Caco-2 (cell line): Measurements from ENCODE around the gene MRPS6. TPM values are rescaled to one million over a fixed set of nuclear protein-coding genes. Genes with fewer than 3 reads are reported as not detected.
A peak's percentile ranks its signal among the peaks of the same experiment; 100 is the strongest.

ENCODE experiments used
- BruUV-seq: library from RNA; stranded (reverse); fragments of 400-500 nt; replicated peaks from 2 replicates; lab custom pipeline; 2021; lab: Mats Ljungman, UMichigan
- CTCF ChIA-PET: fragments of 300-600 bp; sonication (Branson Sonifier 250); formaldehyde crosslinking; loops from one replicate; lab custom pipeline; 2022; ENCODE audit warnings: antibody characterized with exemption; lab: Charles Lee
- POLR2A ChIA-PET: fragments of 300-600 bp; sonication (Branson Sonifier 250); formaldehyde crosslinking; loops from one replicate; lab custom pipeline; 2022; ENCODE audit warnings: antibody characterized with exemption; lab: Charles Lee
- DNase-seq, 2 experiments: peaks; one replicate each; pipeline versions ENCODE4 v3.0.0 to v3.0.0-alpha.2; 2020 to 2022
- H3K27me3 ChIP-seq: replicated peaks from 2 replicates; pipeline ENCODE4 v1.6.0; 2011; ENCODE audit warnings: low read length; ENCODE audit not compliant: control insufficient read depth, insufficient read depth
- H3K36me3 ChIP-seq: 2 replicates; pipeline ENCODE4 v1.5.1; 2011; ENCODE audit warnings: low read length; ENCODE audit not compliant: control insufficient read depth, insufficient read depth
- H3K4me1 ChIP-seq: fragments of 250-450 bp; sonication (Bioruptor Pico); 2 replicates; pipeline ENCODE4 v1.5.1; 2020; ENCODE audit warnings: mild to moderate bottlenecking
- H3K4me3 ChIP-seq: 2 replicates; pipeline ENCODE4 v1.5.1; 2011; ENCODE audit warnings: low read depth, mild to moderate bottlenecking, control low read depth, low read length
- H3K9me3 ChIP-seq: fragments of 250-450 bp; sonication (Bioruptor Pico); 2 replicates; pipeline ENCODE4 v1.5.1; 2020; ENCODE audit warnings: mild to moderate bottlenecking, moderate library complexity
- H3K27ac Mint-ChIP-seq: one replicate; pipeline ENCODE4 v1.8.0; 2022; ENCODE audit warnings: mixed read lengths; ENCODE audit not compliant: unreplicated experiment
- H3K27me3 Mint-ChIP-seq: one replicate; pipeline ENCODE4 v1.8.0; 2022; ENCODE audit warnings: mixed read lengths; ENCODE audit not compliant: insufficient read depth, unreplicated experiment
- H3K36me3 Mint-ChIP-seq: one replicate; pipeline ENCODE4 v1.8.0; 2022; ENCODE audit warnings: mild to moderate bottlenecking, mixed read lengths; ENCODE audit not compliant: insufficient read depth, unreplicated experiment
- H3K4me1 Mint-ChIP-seq: one replicate; pipeline ENCODE4 v1.8.0; 2022; ENCODE audit warnings: low read depth, mixed read lengths; ENCODE audit not compliant: unreplicated experiment
- H3K4me3 Mint-ChIP-seq: one replicate; pipeline ENCODE4 v1.8.0; 2022; ENCODE audit warnings: mild to moderate bottlenecking, moderate library complexity, mixed read lengths; ENCODE audit not compliant: unreplicated experiment
- H3K9me3 Mint-ChIP-seq: one replicate; pipeline ENCODE4 v1.8.0; 2022; ENCODE audit warnings: mixed read lengths; ENCODE audit not compliant: unreplicated experiment
- intact Hi-C: fragments of 100-400 bp; cut with micrococcal nuclease; formaldehyde crosslinking; loops from one replicate; pipeline ENCODE4 v1.10.0; 2022; ENCODE audit not compliant: unreplicated experiment
- total RNA-seq: library from RNA; stranded (reverse); gene quantifications from 2 replicates; pipeline ENCODE4 v1.2.3, GENCODE V29; 2022
- TF ChIP-seq, protein P1 (sequence below), 2 experiments: fragments of 200-600 bp in 1 of 2; IDR thresholded peaks; 1 replicate in 1 of 2; 2 replicates in 1 of 2; pipeline versions ENCODE4 v1.5.1 to v1.8.0; 2011 to 2022; ENCODE audit warnings: antibody characterized with exemption in 1 of 2, control low read depth in 1 of 2, inconsistent platforms in 1 of 2, low read depth in 1 of 2, low read length in 1 of 2, mild to moderate bottlenecking in 1 of 2, moderate library complexity in 1 of 2; ENCODE audit not compliant: insufficient read depth in 1 of 2, severe bottlenecking in 1 of 2, unreplicated experiment in 1 of 2

MRPS6 gene
- total RNA-seq, 1 experiment from 2014 or later, result 104 TPM

DNA sequence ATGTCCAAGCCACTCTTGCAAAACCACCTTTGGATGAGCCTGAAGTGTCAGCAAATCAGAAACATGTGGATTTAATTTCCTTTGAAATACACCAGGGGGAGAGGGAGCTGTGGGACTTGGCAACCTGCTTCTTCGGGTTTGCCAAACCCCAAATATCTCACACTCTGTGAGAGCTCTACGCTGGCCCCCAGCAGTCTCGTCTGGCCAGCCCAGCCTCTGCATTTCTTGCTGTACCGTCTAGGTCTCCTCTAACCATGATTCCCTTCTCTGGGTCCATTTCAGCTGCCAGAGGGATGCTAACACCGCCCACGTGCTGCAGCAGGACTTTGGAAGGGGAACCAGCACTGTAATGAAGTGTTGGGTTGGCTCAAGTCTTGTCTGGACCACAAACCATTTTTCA, 114.6 kb downstream of the MRPS6 start:
- BruUV-seq, result no TSS peak
- Histone ChIP-seq H3K9me3 (no peaks in the 10 kb centered on the region), H3K36me3 (no peaks in the 10 kb centered on the region; the same call in 1 of the 2 replicates), H3K27me3 (no peaks in the 10 kb centered on the region), H3K4me3 (no peak overlapping the region), H3K4me1 (no peaks in the 10 kb centered on the region)
- Mint-ChIP-seq H3K36me3 (peaks cover 9% of the 10 kb centered on the region), H3K27me3 (no peaks in the 10 kb centered on the region), H3K27ac (no peak overlapping the region), H3K4me1 (no peaks in the 10 kb centered on the region), H3K9me3 (no peaks in the 10 kb centered on the region), H3K4me3 (no peak overlapping the region)
- ChIA-PET CTCF (no interaction called here), POLR2A (no interaction called here)
- no peak for DNase-seq
- intact Hi-C loops, result no loop called here
- TF ChIP-seq, protein P1, sequence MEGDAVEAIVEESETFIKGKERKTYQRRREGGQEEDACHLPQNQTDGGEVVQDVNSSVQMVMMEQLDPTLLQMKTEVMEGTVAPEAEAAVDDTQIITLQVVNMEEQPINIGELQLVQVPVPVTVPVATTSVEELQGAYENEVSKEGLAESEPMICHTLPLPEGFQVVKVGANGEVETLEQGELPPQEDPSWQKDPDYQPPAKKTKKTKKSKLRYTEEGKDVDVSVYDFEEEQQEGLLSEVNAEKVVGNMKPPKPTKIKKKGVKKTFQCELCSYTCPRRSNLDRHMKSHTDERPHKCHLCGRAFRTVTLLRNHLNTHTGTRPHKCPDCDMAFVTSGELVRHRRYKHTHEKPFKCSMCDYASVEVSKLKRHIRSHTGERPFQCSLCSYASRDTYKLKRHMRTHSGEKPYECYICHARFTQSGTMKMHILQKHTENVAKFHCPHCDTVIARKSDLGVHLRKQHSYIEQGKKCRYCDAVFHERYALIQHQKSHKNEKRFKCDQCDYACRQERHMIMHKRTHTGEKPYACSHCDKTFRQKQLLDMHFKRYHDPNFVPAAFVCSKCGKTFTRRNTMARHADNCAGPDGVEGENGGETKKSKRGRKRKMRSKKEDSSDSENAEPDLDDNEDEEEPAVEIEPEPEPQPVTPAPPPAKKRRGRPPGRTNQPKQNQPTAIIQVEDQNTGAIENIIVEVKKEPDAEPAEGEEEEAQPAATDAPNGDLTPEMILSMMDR (IDR thresholded peaks at IDR 0.05; ENCODE audit: insufficient read depth in 1 of 2, low read depth in 1 of 2, low read length in 1 of 2, severe bottlenecking in 1 of 2, unreplicated experiment in 1 of 2), result no peak

DNA sequence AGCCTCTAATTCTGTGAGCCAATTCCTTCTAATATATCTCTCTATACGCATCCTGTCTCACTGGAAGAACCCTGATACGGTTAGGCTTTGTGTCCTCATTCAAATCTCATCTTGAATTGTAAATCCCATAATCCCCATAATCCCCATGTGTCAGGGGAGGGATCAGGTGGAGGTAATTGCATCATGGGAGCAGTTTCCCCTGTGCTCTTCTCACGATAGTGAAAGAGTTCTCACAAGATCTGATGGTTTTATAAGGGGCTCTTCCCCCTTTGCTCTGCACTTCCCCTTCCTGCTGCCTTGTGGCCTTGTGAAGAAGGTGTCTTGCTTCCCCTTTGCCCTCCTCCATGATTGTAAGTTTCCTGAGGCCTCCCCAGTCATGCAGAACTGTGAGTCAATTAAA, 116.1 kb downstream of the MRPS6 start:
- Mint-ChIP-seq H3K27me3 (no peaks in the 10 kb centered on the region), H3K9me3 (no peaks in the 10 kb centered on the region), H3K36me3 (peaks cover 9% of the 10 kb centered on the region), H3K27ac (no peak overlapping the region), H3K4me3 (no peak overlapping the region), H3K4me1 (no peaks in the 10 kb centered on the region)
- TF ChIP-seq, protein P1 (IDR thresholded peaks at IDR 0.05; ENCODE audit: insufficient read depth in 1 of 2, low read depth in 1 of 2, low read length in 1 of 2, severe bottlenecking in 1 of 2, unreplicated experiment in 1 of 2), result no peak
- Histone ChIP-seq H3K36me3 (no peaks in the 10 kb centered on the region; the same call in 1 of the 2 replicates), H3K4me3 (no peak overlapping the region), H3K27me3 (no peaks in the 10 kb centered on the region), H3K4me1 (no peaks in the 10 kb centered on the region), H3K9me3 (no peaks in the 10 kb centered on the region)
- no TSS peak for BruUV-seq
- intact Hi-C loops, result no loop called here
- DNase-seq, result no peak
- CTCF ChIA-PET, result no interaction called here
- POLR2A ChIA-PET, result no interaction called here

DNA sequence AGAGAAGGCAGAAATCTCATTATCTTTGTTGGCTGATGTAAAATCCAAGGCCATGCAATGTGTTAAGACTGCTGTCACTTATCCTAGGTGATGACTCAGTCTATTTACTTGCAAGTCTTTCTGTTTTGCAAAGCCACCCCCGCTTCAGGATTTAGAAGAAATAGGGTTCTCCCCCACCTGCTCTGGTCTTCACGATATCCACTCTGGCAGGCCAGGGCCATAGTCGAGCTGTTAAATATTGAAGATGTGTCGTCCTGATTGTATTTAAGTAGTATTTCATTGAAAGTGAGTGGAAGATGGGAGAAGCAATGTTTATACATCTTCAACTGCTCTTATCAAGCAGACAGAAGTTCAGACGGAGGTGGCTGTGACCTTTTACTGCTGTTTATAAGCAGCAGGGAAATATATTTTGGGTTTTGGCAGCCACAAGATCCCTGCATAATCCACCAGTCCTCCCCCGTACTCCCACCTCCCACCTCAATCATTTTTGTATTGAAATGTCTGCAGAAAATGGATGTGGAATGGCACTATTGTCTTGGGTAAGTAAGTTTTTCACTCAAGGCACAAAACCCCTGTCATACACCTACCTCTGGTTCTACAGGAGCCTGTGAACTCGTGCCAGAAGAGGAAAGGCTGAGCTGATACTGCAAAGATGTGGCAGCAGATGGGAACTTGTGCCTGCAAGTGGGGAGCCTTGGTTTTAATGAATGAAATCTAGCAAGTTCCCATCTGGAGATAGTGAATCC, 117.4 kb downstream of the MRPS6 start:
- no peaks in the 10 kb centered on the region for H3K9me3 ChIP-seq
- no peak for DNase-seq
- H3K4me1 ChIP-seq, result peaks cover 4% of the 10 kb centered on the region; the same call in 1 of the 2 replicates
- TF ChIP-seq, protein P1 (IDR thresholded peaks at IDR 0.05; ENCODE audit: insufficient read depth in 1 of 2, low read depth in 1 of 2, low read length in 1 of 2, severe bottlenecking in 1 of 2, unreplicated experiment in 1 of 2), result no peak
- H3K4me3 ChIP-seq, result no peak overlapping the region
- H3K36me3 Mint-ChIP-seq, result peaks cover 9% of the 10 kb centered on the region
- intact Hi-C loops, result no loop called here
- no peaks in the 10 kb centered on the region for H3K9me3 Mint-ChIP-seq
- H3K27me3 Mint-ChIP-seq, result no peaks in the 10 kb centered on the region
- ChIA-PET CTCF (no interaction called here), POLR2A (no interaction called here)
- no peaks in the 10 kb centered on the region; the same call in 1 of the 2 replicates for H3K36me3 ChIP-seq
- H3K27me3 ChIP-seq, result no peaks in the 10 kb centered on the region
- no TSS peak for BruUV-seq
- peak overlapping the region; percentile 23 for H3K27ac Mint-ChIP-seq
- H3K4me1 Mint-ChIP-seq, result no peaks in the 10 kb centered on the region
- H3K4me3 Mint-ChIP-seq, result no peak overlapping the region
